GM18858 (cell line): ENCODE data around the gene STMND1.

Source experiments
- ATAC-seq: cut with Tn5 transposase; IDR thresholded peaks from one replicate; pipeline ENCODE4 v1.9.1; 2021; ENCODE audit not compliant: unreplicated experiment

STMND1 gene

DNA sequence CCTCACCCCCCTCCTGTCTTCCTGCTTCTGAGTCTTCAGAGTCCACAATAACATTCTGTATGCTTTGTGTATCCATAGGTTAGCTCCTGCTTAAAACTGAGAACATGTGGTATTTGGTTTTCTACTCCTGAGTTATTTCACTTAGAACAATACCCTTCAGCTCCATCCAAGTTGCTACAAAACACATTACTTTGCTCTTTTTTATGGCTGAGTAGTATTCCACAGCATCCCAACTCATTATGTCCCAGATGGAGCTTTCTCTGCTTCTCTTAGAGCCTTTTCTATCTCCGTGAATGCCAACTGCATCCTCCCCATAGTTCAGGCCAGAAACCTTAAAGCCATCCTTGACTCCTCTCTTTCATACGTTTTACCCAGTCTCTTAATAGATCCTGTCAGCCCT, 55.8 kb downstream of the STMND1 start:
- ATAC-seq, result no peak

DNA sequence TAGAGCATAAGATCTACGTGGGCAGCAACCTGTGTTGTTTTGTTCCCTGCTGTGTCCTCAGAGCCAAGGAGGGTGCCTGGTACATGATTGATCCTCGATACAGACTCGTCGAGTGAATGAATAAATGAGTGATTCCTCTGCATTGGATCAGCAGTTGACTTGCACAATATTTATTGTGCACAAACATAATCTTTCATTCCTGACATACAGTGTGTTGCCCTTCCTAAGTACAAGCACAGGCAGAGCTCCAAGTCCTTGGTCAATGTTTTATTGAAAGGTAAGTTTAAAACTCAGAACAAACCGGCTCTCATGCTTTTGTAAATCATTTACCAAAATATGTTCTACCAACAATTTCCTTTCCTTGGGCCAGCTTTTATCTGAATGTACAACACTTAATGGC, 57.4 kb downstream of the STMND1 start:
- no peak for ATAC-seq

DNA sequence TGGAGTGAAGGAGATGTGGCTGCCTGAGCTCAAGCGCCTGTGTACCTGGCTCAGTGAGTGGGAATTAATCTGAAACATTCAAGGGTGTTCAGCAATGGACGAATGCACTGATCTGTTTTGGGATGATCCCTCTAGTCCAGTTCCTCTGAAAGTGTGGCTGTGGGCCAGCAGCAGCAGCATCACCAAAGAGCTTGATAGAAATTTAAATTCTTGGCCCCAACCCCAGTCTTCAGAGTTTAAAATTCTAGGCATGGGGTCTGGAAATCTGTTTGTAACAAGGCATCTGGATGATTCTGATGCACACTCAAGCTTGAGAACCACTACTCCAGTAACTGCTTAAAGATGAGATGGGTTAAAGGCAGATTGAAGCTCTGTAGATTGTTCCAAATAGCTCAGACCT, 59.2 kb downstream of the STMND1 start:
- ATAC-seq, result no peak

DNA sequence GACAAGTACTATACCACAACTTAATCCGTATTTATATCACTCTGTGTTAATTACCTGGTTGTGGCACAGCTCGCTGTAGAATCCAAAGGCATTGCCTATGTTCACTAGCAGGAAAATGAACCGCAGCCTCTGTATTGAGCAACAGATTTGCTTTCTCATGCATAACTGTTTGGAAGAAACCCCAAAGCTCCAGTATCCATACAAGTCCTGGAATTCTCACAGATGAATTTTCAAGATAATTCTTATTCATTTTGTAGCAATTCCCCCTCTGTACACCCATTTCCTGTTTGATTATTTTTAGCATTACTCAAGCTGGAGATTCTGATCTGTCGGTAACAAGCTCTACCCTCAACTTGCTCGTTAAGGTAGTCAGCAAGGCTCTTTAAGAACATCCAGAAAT, 63.5 kb downstream of the STMND1 start:
- no peak for ATAC-seq

DNA sequence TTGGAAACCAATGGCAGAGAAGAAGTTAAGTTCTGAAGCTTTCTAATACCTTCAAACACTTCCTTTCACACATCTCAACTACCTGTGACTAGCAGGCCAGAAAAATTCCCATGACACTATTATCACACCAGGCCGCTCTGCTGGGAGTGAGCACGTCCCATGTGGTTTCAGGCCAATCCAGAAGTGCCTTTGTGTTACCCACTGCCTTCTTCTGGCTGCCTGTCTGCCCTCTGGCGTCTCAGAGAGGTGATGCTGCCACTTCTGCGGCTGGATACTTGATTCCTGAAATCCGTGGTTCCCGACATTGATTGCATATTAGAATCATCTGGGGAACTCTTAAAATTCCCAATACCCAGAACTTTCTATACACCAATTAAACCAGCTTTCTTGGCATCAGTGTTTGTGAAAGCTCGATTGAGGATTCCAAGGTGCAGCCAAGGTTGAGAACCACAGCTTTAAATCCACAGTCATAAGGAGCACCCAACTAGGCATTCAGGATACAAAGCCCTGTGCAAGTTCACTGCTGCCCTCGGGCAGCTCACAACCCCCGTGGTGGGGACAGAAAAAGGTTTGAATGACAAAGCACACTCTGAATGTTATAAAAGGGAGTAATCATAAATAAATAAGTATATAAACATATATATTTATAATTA, 65.6 kb downstream of the STMND1 start:
- ATAC-seq, result no peak

DNA sequence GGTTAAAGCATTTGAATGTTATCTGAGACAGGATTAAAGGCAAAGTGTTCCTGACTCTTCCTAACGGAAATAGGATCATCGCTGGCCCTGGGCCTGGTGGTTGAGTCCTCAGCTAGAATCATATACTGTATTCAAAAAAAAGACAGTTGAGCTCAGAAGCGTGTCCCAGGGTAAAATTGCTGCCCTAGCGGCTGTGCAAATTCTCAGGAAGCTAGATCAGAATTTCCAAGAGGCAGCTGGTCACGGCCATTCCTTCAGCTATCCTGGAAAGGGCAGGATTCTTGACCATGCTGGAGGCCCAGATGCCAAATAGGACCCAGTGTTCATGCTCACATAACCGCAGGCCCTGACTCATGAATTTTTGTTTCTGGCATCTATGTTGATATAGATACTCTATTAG, 67.4 kb downstream of the STMND1 start:
- ATAC-seq, result no peak

DNA sequence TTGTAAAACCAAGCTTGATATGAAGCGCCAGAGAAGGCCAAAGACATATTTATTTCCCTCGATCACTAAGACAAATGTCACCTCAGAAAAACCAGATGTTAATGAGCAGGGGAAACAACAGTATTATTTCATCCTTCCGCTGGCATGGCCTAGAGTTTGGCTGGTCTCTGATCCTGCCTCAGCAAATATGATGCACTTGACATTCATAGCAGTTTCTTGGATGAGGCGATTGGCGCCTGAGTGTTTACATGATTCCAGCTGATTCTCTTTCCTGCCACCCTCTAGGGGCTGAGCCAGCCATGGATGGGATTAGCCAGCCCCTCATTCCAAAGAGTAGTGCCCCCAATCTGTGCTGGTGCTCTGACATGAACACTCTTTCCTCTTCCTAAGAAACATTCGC, 67.9 kb downstream of the STMND1 start:
- ATAC-seq, result no peak

DNA sequence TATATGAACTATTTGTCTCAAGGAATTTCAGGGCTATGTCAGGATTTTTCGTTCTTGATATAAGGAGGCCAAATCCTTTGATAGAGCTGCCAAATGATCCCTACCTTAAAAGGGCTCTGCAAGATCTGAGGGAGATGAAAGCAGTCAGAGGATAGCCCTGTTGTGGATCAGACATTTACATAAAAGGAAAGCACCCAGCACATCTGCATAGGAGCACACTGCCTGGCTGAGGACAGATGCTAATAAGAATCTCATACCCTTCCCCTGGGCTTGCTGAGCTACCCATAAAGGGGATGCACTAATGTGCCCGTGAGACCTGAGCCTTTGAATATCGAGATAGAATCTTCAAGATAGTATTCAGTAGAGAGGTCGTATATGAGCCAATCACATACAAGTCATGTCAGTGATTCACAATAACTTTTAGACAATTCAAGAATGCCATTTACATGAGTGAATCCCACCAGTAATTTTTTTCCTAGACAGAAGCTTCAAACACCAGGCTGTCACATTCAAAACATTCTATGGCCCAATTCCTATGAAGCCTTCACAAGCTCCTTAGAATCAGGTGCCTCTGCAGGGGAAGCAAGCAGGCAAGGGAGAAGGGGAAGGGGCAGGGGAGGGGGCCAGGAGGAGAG, 71.1 kb downstream of the STMND1 start:
- no peak for ATAC-seq

DNA sequence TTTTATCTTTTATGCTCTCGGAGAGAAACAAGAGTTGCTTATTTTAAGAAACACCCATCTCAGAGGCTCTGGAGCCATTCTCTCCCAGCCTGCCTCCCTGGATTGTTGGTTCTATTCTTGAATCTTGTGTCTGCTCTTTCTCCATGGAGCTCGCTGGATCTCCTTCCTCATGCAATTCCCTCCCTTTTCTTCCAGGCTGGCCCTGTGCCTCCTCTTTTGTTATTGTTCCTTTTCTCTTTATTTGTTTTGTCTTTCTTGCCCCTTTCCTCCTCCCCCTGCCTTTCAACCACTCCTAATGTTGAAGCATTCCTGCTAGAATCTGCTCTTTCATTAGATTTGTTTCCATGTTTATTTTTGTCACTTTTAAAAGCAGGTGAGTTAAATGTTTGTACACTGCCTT, 76.5 kb downstream of the STMND1 start:
- ATAC-seq, result no peak

DNA sequence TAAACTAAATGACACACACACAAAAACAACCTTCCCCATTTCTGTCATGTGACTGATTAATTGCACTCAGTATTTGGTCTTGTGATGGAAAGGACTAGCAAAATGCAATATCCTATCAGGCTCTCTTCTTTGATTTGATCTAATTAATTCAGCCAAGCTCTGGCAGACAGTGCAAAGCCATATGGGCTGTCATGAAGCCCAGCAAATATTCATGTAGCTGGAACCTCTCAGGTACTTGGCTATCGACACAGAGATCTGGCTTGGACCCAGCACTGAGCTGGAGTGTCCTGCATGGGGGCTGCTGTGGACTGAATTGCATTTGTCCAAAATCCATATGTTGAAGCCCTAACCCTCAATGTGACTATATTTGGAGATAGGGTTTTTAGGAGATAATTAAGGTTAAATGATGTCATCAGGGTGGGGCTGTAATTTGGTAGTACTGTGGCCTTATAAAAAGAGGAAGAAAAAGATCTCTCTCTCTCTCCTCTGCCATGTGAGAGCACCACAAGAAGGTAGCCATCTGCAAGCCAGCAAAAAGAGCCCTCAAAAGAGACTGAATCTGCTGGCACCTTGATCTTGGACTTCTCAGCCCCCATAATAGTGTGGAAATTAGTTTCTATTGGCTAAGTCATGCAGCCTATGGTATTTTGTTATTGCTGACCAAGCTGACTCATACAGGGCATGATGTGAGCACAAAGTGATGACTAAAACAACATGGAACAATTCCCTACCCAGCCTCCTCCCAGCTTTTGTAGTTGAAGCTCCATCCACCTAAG, 77.1 kb downstream of the STMND1 start:
- no peak for ATAC-seq

DNA sequence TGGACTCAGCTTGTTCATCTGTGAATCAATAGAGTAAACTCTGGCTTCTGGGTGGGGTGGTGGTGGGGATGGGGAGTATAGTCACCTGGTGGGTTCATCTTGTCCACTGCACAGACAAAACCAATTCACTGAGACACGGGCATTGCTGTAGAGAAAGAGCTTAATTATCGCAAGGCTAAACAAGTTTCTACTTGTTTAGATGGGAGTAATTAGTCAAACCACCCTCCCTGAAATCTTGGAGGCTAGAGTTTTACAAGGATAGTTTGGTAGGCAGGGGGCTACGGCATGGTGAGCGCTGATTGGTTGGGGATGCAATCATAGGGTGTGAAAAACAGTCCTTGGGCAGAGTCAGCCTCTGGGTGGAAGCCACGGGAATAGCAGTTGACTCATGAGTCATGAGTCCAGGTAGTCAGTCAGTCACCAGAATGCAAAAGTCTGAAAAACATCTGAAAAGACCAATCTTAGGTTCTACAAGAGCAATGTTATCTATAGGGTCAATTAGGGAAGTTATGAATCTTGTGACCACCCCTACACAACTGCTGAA, 77.8 kb downstream of the STMND1 start:
- no peak for ATAC-seq
